HepG2 (cell line): ENCODE measurements around the gene MRPL54. TPM values are rescaled to one million over a fixed set of nuclear protein-coding genes. Genes with fewer than 3 reads are reported as not detected.

ENCODE experiments used
- ATF7 ChIP-seq, 2 experiments: fragments of 450-650 bp in 1 of 2; sonication (generic) in 1 of 2; formaldehyde crosslinking in 1 of 2; IDR thresholded peaks; 2 replicates each; pipeline versions ENCODE4 v1.4.0 to v1.6.1; 2016 to 2020; ENCODE audit warnings: antibody characterized with exemption in 1 of 2, mild to moderate bottlenecking in 1 of 2, missing genetic modification reagents in 1 of 2
- IRF2 ChIP-seq: IDR thresholded peaks from 2 replicates; pipeline ENCODE4 v1.6.1; 2018; ENCODE audit warnings: missing genetic modification reagents, missing compliant biosample characterization
- MXD4 ChIP-seq: IDR thresholded peaks from 2 replicates; pipeline ENCODE4 v1.6.1; 2016; ENCODE audit warnings: mild to moderate bottlenecking, missing biosample characterization, missing genetic modification reagents
- ZBTB21 ChIP-seq: sonication (generic); formaldehyde crosslinking; IDR thresholded peaks from 2 replicates; pipeline ENCODE4 v1.4.0; 2020; ENCODE audit warnings: missing genetic modification reagents
- ZMYM2 ChIP-seq: sonication (generic); formaldehyde crosslinking; IDR thresholded peaks from 2 replicates; pipeline ENCODE4 v1.8.0; 2022; ENCODE audit warnings: mild to moderate bottlenecking, missing genetic modification reagents
- ZNF335 ChIP-seq: sonication (generic); formaldehyde crosslinking; IDR thresholded peaks from 2 replicates; pipeline ENCODE4 v1.4.0; 2020; ENCODE audit warnings: missing genetic modification reagents
- ZNF496 ChIP-seq: sonication (generic); formaldehyde crosslinking; IDR thresholded peaks from 2 replicates; pipeline ENCODE4 v1.8.1; 2023; ENCODE audit warnings: mild to moderate bottlenecking, moderate library complexity, missing genetic modification reagents; ENCODE audit not compliant: insufficient replicate concordance
- ZNF577 ChIP-seq: sonication (generic); formaldehyde crosslinking; IDR thresholded peaks from 2 replicates; pipeline ENCODE4 v1.4.0; 2020; ENCODE audit warnings: mild to moderate bottlenecking, low read depth, missing genetic modification reagents, borderline replicate concordance
- ZNF879 ChIP-seq: sonication (generic); formaldehyde crosslinking; IDR thresholded peaks from 2 replicates; pipeline ENCODE4 v1.8.1; 2023; ENCODE audit warnings: missing genetic modification reagents
- polyA plus RNA-seq, 8 experiments: library from polyadenylated mRNA; depleted of rRNA in 3 of 8; stranded (reverse) in 7 of 8; unstranded in 1 of 8; fragments of >200 nt; fragmentation: Illumina TruSeq in 4 of 8; extraction: Trizol in 4 of 8; gene quantifications; 2 replicates each; pipeline versions ENCODE4 v1.2.1 to v1.2.3, GENCODE V29; 2011 to 2016; ENCODE audit warnings: low read depth in 4 of 8, missing spikeins in 1 of 8, mixed read lengths in 1 of 8; ENCODE audit not compliant: insufficient read depth in 1 of 8
- total RNA-seq, 5 experiments: library from RNA; depleted of rRNA; stranded (reverse); fragments of >200 nt; fragmentation: Illumina TruSeq; extraction: Trizol; gene quantifications; 2 replicates each; pipeline ENCODE4 v1.2.3, GENCODE V29; 2016; ENCODE audit warnings: low read depth in 1 of 5
- TF ChIP-seq, protein P1 (sequence below): sonication (generic); formaldehyde crosslinking; IDR thresholded peaks from 2 replicates; pipeline ENCODE4 v1.4.0; 2020; ENCODE audit warnings: missing genetic modification reagents, low read depth, mild to moderate bottlenecking, borderline replicate concordance
- TF ChIP-seq, protein P2 (sequence below): sonication (generic); formaldehyde crosslinking; IDR thresholded peaks from 2 replicates; pipeline ENCODE4 v1.9.0; 2022; ENCODE audit warnings: missing genetic modification reagents, mild to moderate bottlenecking, borderline replicate concordance
- TF ChIP-seq, protein P3 (sequence below): sonication (generic); formaldehyde crosslinking; IDR thresholded peaks from 2 replicates; pipeline ENCODE4 v1.4.0; 2020; ENCODE audit warnings: missing genetic modification reagents
- TF ChIP-seq, protein P4 (sequence below): IDR thresholded peaks from 2 replicates; pipeline ENCODE4 v1.6.1; 2016; ENCODE audit warnings: low read depth, missing genetic modification reagents, missing compliant biosample characterization
- TF ChIP-seq, protein P5 (sequence below): sonication (generic); formaldehyde crosslinking; IDR thresholded peaks from 2 replicates; pipeline ENCODE4 v1.4.0; 2020; ENCODE audit warnings: mild to moderate bottlenecking, missing genetic modification reagents

MRPL54 gene
- total and polyA plus RNA-seq, 2 of the 13 experiments (the other 11 are each of a cell fraction or from before 2014, with no cell fraction given) = 36.8 to 66.9 TPM

DNA sequence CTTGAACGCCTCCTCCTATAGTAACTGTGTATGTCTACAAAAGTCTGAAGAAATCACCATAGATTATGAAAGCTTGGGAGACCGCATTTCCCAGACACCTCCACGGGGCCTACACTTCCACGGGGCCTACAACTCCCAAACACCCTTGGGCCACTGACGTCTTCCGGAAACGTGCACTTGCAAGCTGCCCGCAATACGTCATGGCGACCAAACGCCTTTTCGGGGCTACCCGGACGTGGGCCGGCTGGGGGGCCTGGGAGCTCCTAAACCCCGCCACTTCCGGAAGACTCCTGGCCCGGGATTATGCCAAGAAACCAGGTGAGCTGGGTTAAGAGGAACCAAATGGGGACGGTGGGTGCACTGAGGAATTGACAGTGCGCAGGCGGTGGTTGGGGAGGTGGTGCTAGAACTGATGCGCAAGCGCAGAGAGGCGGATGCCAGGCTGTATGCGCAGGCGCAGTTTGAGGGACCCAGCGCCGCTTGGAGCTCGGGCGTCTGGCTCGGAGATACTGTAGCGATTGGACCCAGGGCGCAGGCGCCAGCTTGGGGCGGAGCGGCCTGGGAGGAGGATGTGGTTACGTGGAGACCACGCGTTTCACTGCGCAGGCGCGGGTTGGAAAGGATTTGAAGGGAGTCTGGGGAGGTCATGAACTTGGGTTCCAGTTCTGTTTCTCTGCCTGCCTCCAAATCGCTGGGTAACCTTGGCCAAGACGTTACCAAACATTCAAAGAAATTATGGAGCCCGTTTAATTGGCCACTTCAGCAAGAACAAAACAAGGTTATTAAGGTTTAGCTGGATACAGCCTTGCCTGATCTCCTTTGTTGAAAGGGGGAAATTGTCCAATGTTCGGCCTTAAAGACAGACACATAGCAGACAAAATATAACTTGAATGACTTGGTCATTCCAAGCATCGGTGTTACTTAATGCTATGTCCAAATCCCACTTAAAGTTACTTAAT, at the start of gene MRPL54 (continued):
- TF ChIP-seq, protein P1, sequence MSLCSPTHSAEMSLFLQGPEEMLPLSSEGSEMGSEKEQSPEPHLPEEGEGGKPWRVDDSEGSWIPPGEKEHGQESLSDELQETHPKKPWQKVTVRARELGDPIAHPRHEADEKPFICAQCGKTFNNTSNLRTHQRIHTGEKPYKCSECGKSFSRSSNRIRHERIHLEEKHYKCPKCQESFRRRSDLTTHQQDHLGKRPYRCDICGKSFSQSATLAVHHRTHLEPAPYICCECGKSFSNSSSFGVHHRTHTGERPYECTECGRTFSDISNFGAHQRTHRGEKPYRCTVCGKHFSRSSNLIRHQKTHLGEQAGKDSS (CRISPR knock-in tag) = no peak
- TF ChIP-seq, protein P2, sequence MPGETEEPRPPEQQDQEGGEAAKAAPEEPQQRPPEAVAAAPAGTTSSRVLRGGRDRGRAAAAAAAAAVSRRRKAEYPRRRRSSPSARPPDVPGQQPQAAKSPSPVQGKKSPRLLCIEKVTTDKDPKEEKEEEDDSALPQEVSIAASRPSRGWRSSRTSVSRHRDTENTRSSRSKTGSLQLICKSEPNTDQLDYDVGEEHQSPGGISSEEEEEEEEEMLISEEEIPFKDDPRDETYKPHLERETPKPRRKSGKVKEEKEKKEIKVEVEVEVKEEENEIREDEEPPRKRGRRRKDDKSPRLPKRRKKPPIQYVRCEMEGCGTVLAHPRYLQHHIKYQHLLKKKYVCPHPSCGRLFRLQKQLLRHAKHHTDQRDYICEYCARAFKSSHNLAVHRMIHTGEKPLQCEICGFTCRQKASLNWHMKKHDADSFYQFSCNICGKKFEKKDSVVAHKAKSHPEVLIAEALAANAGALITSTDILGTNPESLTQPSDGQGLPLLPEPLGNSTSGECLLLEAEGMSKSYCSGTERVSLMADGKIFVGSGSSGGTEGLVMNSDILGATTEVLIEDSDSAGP = peak; percentile 66; the same call in 1 of the 2 replicates
- TF ChIP-seq, protein P3, sequence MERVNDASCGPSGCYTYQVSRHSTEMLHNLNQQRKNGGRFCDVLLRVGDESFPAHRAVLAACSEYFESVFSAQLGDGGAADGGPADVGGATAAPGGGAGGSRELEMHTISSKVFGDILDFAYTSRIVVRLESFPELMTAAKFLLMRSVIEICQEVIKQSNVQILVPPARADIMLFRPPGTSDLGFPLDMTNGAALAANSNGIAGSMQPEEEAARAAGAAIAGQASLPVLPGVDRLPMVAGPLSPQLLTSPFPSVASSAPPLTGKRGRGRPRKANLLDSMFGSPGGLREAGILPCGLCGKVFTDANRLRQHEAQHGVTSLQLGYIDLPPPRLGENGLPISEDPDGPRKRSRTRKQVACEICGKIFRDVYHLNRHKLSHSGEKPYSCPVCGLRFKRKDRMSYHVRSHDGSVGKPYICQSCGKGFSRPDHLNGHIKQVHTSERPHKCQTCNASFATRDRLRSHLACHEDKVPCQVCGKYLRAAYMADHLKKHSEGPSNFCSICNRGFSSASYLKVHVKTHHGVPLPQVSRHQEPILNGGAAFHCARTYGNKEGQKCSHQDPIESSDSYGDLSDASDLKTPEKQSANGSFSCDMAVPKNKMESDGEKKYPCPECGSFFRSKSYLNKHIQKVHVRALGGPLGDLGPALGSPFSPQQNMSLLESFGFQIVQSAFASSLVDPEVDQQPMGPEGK (CRISPR knock-in tag) = peak; percentile 45; the same call in 1 of the 2 replicates
- TF ChIP-seq IRF2 (CRISPR knock-in tag) (peak; percentile 90), ATF7 (IDR thresholded peaks at IDR 0.05) (peak; percentile 70), ATF7 (CRISPR knock-in tag; IDR thresholded peaks at IDR 0.05) (0 out of 2 replicates have a peak, but pooled peaks have one; percentile 58), ZNF496 (no peak), ZNF577 (CRISPR knock-in tag) (no peak), ZNF879 (CRISPR knock-in tag) (no peak), ZMYM2 (CRISPR knock-in tag) (no peak), MXD4 (CRISPR knock-in tag) (no peak; the same call in 1 of the 2 replicates), ZBTB21 (CRISPR knock-in tag) (peak; percentile 88), ZNF335 (CRISPR knock-in tag) (peak; percentile 91)
- TF ChIP-seq, protein P4, sequence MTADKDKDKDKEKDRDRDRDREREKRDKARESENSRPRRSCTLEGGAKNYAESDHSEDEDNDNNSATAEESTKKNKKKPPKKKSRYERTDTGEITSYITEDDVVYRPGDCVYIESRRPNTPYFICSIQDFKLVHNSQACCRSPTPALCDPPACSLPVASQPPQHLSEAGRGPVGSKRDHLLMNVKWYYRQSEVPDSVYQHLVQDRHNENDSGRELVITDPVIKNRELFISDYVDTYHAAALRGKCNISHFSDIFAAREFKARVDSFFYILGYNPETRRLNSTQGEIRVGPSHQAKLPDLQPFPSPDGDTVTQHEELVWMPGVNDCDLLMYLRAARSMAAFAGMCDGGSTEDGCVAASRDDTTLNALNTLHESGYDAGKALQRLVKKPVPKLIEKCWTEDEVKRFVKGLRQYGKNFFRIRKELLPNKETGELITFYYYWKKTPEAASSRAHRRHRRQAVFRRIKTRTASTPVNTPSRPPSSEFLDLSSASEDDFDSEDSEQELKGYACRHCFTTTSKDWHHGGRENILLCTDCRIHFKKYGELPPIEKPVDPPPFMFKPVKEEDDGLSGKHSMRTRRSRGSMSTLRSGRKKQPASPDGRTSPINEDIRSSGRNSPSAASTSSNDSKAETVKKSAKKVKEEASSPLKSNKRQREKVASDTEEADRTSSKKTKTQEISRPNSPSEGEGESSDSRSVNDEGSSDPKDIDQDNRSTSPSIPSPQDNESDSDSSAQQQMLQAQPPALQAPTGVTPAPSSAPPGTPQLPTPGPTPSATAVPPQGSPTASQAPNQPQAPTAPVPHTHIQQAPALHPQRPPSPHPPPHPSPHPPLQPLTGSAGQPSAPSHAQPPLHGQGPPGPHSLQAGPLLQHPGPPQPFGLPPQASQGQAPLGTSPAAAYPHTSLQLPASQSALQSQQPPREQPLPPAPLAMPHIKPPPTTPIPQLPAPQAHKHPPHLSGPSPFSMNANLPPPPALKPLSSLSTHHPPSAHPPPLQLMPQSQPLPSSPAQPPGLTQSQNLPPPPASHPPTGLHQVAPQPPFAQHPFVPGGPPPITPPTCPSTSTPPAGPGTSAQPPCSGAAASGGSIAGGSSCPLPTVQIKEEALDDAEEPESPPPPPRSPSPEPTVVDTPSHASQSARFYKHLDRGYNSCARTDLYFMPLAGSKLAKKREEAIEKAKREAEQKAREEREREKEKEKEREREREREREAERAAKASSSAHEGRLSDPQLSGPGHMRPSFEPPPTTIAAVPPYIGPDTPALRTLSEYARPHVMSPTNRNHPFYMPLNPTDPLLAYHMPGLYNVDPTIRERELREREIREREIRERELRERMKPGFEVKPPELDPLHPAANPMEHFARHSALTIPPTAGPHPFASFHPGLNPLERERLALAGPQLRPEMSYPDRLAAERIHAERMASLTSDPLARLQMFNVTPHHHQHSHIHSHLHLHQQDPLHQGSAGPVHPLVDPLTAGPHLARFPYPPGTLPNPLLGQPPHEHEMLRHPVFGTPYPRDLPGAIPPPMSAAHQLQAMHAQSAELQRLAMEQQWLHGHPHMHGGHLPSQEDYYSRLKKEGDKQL = no peak
- TF ChIP-seq, protein P5, sequence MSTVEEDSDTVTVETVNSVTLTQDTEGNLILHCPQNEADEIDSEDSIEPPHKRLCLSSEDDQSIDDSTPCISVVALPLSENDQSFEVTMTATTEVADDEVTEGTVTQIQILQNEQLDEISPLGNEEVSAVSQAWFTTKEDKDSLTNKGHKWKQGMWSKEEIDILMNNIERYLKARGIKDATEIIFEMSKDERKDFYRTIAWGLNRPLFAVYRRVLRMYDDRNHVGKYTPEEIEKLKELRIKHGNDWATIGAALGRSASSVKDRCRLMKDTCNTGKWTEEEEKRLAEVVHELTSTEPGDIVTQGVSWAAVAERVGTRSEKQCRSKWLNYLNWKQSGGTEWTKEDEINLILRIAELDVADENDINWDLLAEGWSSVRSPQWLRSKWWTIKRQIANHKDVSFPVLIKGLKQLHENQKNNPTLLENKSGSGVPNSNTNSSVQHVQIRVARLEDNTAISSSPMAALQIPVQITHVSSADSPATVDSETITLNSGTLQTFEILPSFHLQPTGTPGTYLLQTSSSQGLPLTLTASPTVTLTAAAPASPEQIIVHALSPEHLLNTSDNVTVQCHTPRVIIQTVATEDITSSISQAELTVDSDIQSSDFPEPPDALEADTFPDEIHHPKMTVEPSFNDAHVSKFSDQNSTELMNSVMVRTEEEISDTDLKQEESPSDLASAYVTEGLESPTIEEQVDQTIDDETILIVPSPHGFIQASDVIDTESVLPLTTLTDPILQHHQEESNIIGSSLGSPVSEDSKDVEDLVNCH (CRISPR knock-in tag) = no peak
